ENCODE data around the gene KRT9. TPM values are rescaled to one million over a fixed set of nuclear protein-coding genes. Genes with fewer than 3 reads are reported as not detected.
"Not testable (repeated sequence)": the region's sequence is repeated elsewhere in the genome, so short reads cannot be mapped to it uniquely, and the experiment has no call there.

KRT9 gene
- total RNA-seq, 1 donor: 0.10 TPM

DNA sequence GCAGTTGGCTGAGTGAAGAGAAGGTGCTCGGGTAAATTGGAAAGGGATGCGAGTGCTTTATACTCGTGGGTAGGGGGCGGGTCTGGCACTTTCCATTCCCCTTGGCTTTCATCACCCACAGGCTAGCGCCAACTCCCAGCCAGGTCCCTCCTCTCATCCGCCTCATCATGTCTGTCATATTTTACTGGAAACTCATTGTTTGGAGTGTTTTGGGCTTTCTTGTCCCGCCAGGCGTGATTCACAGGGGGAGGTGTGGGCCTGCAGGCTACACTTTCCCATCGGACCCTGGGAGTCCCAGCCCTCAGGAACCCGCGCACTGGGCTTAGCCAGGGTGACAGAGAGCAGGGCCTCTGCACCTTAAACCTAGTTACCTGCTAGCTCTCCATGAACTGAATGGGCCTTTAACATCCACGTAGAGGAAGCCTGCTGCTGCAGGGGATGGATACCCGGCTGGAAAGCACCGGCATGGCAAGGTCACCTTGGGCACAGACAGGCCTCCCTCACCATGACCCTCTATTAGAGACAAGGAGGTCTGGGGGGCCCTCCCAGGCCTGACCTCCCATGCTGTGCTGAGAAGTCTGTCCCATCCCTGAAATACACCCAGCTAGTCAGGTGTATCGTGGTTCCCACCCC lies 15.1 kb upstream of the KRT9 start, which contains the start of gene KRT14:
Gene KRT14 (minus strand): TSS at position 33 of the 633 bp plus-strand sequence. CDS start 61 bp downstream, outside the sequence.
- Histone ChIP-seq H3K27me3 (ENCODE audit: insufficient read depth, low read length) (no peaks in the 10 kb centered on the region), H3K9me3 (ENCODE audit: low read depth, low read length) (no peaks in the 10 kb centered on the region), H3K4me3 (ENCODE audit: low read length) (no peak within 1 kb of the TSS), H3K4me1 (ENCODE audit: insufficient read depth, low read length) (no peaks in the 10 kb centered on the region)

DNA sequence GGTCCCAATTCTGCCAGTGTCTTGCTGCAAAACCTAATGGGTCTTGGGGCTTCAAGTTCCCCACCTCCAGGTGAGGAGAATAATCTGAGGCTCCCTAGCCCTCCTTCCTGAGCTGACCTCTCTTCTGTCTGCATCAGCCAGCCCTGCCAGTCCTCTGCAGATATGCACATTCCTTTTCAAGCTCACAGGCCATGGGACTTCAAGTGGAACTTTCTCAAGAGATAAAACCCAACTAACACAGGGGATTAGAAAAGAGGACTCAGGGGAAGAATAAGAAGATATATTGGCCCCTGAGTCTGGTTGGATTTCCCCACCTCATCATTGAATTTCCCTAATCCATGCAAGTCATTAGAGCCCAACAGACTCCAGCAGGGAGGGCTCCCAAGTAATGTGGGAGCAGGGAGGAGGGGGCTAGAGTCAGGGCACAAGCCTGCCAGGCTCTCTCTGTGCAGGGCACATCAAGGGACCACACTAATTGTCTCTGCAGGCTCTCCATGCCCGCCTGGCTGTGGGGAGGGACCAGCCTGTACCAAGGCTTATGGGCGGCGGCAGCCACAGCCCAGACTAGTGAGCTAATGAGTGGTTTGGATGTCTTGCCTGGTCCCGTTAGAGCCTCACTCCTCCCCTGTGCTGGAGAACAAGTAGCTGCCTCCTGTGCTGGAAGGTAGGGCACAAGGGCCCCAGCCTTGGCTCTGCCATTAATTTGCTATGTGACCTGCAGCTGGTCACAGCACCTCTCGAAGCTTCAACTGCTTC lies 13.6 kb upstream of the KRT9 start:
- H3K27me3 ChIP-seq (ENCODE audit: insufficient read depth, low read length): no peaks in the 10 kb centered on the region
- no peaks in the 10 kb centered on the region for H3K4me1 ChIP-seq (ENCODE audit: insufficient read depth, low read length)
- no peak overlapping the region for H3K4me3 ChIP-seq (ENCODE audit: low read length)
- no peaks in the 10 kb centered on the region for H3K9me3 ChIP-seq (ENCODE audit: low read depth, low read length)

DNA sequence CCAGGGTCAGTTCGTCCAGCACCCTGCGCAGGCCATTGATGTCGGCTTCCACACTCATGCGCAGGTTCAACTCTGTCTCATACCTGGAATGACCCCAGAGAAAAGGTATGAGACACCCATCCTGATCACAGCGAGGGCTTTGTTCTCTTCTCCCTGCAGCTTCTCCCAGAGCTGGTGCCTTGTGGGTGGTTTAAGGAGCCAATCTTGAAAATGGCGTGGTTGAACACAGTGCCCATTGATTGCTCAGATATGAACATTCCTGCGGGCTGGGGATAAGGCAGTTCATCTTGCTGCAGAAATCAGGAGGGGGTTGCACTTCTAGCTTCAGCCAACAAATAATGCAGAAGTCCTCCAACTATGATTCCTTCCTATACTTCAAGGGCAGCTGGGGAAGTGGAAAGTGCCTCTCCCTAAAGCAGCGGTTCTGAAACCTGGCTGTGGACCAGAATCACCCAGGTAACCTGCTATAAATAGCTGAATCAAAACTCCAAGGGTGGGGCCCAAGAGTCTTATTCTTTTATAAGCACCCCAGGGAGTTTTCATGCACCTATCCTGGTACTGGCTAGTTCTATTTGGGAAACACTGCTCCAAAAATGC lies 12.6 kb upstream of the KRT9 start:
- not testable (repeated sequence) for H3K4me3 ChIP-seq (ENCODE audit: low read length); H3K9me3 ChIP-seq (ENCODE audit: low read depth, low read length); H3K27me3 ChIP-seq (ENCODE audit: insufficient read depth, low read length); H3K4me1 ChIP-seq (ENCODE audit: insufficient read depth, low read length)

DNA sequence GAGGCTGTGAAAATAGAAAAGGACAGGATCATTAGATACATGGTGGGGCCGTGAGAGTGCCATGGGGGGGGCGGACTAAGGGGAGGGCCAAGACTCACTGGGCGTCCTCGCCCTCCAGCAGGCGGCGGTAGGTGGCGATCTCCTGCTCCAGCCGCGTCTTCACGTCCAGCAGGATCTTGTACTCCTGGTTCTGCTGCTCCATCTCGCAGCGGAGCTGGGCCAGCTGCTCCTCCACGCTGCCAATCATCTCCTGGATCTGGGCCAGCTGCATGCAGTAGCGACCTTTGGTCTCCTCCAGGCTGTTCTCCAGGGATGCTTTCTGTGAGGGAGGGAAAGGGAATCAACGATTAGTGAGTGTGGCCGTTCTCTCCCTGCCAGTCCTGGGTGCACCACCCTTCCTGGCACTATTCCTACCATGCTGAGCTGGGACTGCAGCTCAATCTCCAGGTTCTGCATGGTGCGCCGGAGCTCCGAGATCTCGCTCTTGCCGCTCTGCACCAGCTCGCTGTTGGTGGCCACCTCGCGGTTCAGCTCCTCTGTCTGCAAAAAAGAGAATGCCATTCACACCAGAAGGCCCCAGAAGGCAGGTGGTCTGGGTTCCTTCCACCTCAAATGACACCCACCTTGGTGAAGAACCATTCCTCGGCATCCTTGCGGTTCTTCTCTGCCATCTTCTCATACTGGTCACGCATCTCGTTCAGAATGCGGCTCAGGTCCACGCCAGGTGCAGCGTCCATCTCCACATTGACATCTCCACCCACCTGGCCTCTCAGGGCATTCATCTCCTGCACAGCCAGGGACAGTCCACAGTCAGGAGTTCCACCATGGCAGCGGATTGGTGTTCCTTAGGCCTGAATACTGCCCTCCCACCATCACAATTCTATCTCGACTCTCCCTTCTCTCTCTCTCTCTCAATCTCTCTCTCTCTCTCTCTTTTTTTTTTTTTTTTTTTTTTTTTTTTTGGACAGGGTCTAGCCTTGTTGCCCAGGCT lies 11.6 kb upstream of the KRT9 start:
- H3K9me3 ChIP-seq (ENCODE audit: low read depth, low read length): no peaks in the 10 kb centered on the region
- peaks cover 3% of the 10 kb centered on the region for H3K4me1 ChIP-seq (ENCODE audit: insufficient read depth, low read length)
- H3K27me3 ChIP-seq (ENCODE audit: insufficient read depth, low read length): no peaks in the 10 kb centered on the region
- no peak overlapping the region for H3K4me3 ChIP-seq (ENCODE audit: low read length)

DNA sequence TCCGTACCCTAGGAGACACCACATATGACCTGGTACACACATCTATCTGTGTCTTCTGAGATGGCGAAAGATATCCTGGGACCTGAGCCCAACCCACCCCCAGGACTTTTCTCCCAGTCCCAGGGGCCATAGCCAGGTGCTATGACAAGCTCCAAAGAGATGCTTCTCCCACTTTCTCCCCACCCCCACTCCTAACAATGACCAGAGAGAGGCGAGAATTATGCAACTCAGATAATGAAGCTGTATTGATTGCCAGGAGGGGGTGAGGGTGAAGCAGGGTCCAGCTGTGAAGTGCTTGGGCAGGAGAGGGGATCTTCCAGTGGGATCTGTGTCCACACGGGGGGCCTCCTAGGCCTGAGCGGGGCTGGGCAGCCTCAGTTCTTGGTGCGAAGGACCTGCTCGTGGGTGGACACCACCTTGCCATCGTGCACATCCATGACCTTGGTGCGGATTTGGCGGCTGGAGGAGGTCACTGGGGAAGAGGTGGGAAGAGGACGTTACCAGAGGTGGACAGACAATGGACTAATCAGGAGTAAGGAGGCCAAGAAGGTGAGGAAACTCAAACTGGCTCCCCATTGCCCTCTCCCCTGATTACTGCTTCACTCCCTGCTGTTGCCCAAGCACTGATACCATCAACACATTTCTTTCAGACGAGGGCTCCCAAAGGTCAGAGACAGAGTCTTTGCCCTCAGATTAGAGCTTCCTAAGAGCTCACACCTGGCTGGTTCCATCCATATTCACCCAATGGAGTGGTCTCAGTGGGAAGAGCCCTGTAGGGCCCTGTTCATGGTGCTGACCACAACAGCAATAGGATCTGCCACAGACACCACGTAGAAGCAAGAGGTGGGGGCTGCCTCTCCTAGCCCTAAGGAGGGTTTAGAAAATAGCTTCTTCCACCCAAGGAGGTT lies 10.5 kb upstream of the KRT9 start:
- not testable (repeated sequence) for H3K4me1 ChIP-seq (ENCODE audit: insufficient read depth, low read length); H3K4me3 ChIP-seq (ENCODE audit: low read length); H3K9me3 ChIP-seq (ENCODE audit: low read depth, low read length); H3K27me3 ChIP-seq (ENCODE audit: insufficient read depth, low read length)

DNA sequence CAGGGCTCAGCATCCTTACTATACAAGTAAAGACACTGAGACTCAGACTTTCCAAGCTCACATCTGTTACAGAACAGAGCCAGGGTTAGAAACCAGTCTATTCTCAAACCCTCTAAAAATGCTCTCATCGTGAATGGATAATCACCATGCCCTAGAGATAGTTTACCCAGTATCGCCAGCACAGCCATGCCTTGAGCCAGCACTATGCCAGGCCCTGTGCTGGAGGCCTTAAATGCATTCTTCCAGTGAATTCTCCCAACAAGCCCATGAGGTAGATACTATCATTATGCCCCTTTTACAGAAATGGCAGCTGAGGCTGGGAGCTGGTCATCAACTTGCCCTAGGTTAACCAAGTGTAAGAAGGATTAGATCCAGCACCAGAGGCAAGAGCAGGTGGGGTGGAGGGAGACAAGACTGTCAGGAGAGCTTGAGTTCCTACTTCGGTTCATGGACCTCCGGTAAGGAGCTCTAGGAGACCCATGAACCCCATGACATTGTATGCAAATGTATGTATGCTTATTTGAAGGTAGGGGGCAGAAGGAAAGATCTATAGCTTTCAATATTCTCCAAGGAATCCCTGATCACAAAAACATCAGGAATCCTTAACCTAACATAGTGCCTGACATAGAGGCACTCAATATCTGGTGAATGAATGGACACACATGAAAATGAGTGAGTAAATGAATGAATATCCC lies 9.7 kb upstream of the KRT9 start:
- Histone ChIP-seq H3K9me3 (ENCODE audit: low read depth, low read length) (no peaks in the 10 kb centered on the region), H3K4me3 (ENCODE audit: low read length) (no peak overlapping the region), H3K27me3 (ENCODE audit: insufficient read depth, low read length) (no peaks in the 10 kb centered on the region), H3K4me1 (ENCODE audit: insufficient read depth, low read length) (peaks cover 3% of the 10 kb centered on the region)

DNA sequence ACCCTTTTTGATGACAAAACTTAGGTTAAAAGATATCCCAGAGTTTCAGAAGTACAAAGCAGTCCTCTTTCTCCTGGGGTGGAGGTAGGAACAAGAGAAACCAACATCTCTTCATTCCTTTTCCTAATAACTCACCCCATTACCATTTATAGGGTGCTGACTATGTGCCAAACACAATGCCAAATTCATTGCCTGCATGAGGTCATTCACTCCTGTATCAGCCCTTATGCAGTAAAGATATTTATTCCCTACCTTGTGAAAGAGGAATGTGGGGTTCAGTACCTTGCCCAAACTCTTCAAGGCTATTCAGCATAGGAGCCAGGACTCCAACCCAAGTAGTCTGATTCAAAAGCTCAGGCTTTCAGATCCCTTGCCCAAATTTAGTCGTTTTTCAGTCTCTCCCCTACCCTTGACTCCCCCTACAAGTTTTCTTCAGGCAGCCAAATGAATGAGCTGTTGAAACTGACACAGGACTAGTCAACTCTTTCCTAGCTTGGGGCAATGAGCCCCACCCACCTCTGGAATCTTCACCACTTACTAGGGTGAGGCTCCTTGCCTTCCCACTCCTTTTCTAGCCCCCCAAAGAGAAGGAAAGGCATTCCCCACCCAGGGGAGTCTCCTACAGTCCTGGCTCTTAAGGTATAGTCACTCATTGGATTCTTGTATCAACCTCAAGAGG lies 9.0 kb upstream of the KRT9 start:
- H3K9me3 ChIP-seq (ENCODE audit: low read depth, low read length): no peaks in the 10 kb centered on the region
- H3K4me3 ChIP-seq (ENCODE audit: low read length): no peak overlapping the region
- no peaks in the 10 kb centered on the region for H3K27me3 ChIP-seq (ENCODE audit: insufficient read depth, low read length)
- H3K4me1 ChIP-seq (ENCODE audit: insufficient read depth, low read length): peaks cover 3% of the 10 kb centered on the region

DNA sequence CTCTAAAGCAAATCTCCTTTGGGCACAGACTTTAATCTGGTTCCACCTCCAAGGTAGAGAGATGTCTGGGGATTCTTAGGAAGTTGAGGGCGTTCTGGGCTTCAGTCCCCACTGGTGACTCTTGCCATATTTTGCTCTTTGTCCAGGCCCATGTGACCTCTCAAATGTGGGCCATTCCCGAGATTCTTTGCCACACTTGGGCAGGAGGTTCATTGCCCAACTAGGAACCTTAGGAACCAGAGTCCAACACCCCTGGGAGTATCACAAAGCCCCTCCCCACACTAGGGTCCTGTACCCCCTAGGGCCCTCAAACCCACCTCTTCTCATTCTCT lies 8.4 kb upstream of the KRT9 start:
- H3K4me3 ChIP-seq (ENCODE audit: low read length): no peak overlapping the region
- no peaks in the 10 kb centered on the region for H3K27me3 ChIP-seq (ENCODE audit: insufficient read depth, low read length)
- peaks cover 3% of the 10 kb centered on the region for H3K4me1 ChIP-seq (ENCODE audit: insufficient read depth, low read length)
- H3K9me3 ChIP-seq (ENCODE audit: low read depth, low read length): no peaks in the 10 kb centered on the region

DNA sequence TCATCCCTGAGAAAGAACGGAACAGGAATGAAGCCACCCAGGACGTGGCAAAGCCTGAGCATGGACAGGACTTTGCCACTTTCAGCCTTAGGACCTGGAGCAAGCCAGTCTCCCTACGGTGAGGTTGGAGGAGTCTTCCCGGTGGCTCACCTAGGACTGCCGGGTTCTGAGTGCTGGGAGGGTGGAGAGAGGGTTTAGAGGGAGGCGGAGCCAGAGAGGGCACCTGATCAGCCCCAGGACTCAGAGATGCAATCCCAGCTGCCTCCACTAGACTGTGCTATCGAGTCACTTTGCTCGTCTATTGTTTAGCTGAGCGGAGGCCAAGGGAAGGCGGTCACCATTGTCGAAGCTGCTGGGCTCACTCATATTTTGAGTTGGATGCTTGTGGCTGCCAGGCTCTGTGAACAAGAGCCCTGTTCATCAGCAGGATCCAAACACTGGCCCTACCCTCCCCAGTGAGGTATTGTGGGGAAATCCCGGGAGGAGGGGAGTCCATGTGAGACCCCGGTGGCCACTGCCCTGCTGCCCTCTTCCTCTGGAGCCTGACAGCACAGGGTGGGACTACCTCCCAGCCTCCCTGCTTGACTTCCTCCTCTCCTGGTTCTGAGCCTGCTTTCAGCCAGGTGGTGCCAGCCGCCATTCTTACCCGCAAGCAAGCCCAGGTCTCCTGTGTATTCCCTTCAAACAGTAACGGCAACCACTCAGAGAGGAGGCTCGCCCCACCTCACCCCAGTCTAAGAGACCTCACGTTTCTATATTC lies 7.8 kb upstream of the KRT9 start:
- H3K4me1 ChIP-seq (ENCODE audit: insufficient read depth, low read length): peaks cover 3% of the 10 kb centered on the region
- H3K9me3 ChIP-seq (ENCODE audit: low read depth, low read length): no peaks in the 10 kb centered on the region
- no peaks in the 10 kb centered on the region for H3K27me3 ChIP-seq (ENCODE audit: insufficient read depth, low read length)
- no peak overlapping the region for H3K4me3 ChIP-seq (ENCODE audit: low read length)

DNA sequence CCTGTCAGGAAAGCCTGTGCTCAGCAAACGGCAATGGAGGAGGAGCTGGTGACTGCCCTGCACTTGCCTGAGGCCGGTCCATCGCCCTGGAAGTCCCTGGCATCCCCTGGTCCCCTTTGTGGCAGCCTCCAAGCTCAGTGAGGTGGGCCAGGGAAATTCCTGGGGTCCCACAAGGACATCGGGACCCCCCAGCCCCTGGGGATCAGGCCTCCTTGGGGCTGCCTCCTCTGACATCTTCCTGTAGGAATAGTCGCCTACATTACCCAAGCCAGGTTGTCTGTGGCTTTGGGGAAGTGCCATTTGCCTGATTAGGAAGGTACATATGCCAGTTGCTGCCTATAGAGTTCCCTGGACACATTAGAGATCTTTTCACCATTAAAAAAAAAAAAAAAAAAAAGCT lies 7.1 kb upstream of the KRT9 start:
- Histone ChIP-seq H3K9me3 (ENCODE audit: low read depth, low read length) (no peaks in the 10 kb centered on the region), H3K27me3 (ENCODE audit: insufficient read depth, low read length) (no peaks in the 10 kb centered on the region), H3K4me1 (ENCODE audit: insufficient read depth, low read length) (peaks cover 3% of the 10 kb centered on the region), H3K4me3 (ENCODE audit: low read length) (no peak overlapping the region)

DNA sequence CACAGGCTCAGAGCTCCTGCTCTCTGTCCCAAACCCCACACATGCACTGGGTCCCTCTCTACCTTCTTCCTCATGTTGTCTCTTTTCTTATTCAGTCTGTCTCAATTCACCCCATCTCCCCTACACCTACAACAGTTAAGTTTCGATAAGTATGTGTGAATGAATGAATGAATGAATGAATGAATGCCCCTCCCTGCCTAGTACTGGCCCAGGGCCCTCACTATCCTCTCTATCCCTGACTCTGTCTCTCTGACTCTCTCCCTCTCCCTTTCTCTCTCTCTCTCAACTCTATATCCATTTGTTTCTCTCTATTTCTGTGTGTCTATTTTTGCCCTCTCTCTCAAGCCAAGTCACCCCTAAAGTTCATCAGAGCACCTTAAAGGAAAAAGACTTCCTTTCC lies 6.7 kb upstream of the KRT9 start:
- Histone ChIP-seq H3K9me3 (ENCODE audit: low read depth, low read length) (no peaks in the 10 kb centered on the region), H3K27me3 (ENCODE audit: insufficient read depth, low read length) (no peaks in the 10 kb centered on the region), H3K4me3 (ENCODE audit: low read length) (no peak overlapping the region), H3K4me1 (ENCODE audit: insufficient read depth, low read length) (peaks cover 3% of the 10 kb centered on the region)

DNA sequence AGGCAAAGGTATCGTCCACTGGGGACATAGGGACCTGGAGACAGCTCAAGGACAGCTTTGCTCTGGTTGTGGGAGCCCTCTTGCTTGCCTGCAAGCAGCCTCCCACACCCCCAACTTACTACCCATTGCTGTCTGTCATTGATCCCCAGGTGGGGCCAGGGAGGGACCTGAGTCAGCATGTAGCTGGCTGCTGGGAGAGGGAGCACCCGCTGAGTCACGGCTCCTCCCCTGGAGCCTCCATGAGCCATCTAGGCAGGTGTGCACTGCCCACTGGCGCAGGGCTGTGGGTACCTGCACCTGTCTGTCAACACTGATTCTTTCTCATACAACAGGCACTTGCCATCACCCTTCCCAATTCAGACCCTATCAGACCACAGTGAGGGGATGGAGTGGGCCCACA lies 4.9 kb upstream of the KRT9 start:
- H3K27me3 ChIP-seq (ENCODE audit: insufficient read depth, low read length): not testable (repeated sequence)

DNA sequence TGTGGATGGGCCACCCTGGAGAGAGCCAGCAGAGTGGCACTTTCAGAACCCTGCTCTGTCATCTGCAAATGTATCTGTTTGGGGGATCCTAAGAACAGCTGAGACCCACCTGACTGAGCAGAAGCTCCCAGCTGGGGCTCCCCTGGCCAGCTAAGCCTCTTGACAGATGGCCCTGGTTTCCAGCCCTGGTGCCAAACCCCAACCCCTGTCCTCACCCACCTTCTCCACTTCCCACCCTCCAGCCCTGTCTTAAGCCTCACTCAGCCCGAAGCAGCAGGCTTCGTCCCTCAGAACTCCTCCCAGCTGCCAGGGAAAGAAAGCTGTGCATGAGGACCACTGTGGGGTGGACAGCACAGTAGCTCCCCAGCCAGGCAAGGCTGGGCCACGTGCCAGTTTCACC lies 3.5 kb upstream of the KRT9 start:
- H3K27me3 ChIP-seq (ENCODE audit: insufficient read depth, low read length): no peaks in the 10 kb centered on the region
- H3K9me3 ChIP-seq (ENCODE audit: low read depth, low read length): no peaks in the 10 kb centered on the region
- peaks cover 3% of the 10 kb centered on the region for H3K4me1 ChIP-seq (ENCODE audit: insufficient read depth, low read length)
- H3K4me3 ChIP-seq (ENCODE audit: low read length): no peak overlapping the region

More for the DNA sequence above, 4.9 kb upstream of the KRT9 start:
- not testable (repeated sequence) for H3K4me1 ChIP-seq (ENCODE audit: insufficient read depth, low read length); H3K4me3 ChIP-seq (ENCODE audit: low read length); H3K9me3 ChIP-seq (ENCODE audit: low read depth, low read length)

Measured in mononuclear cell (primary cell).